WERI-Rb-1 (cell line): ENCODE measurements around the gene FIGN.

Source experiments
- DNase-seq: peaks from one replicate; pipeline ENCODE4 v3.0.0-alpha.2; 2020
- H3K27ac ChIP-seq: fragments of 250-450 bp; sonication (Bioruptor Pico); 2 replicates; pipeline ENCODE4 v1.5.1; 2020; ENCODE audit warnings: mild to moderate bottlenecking, moderate library complexity
- H3K27me3 ChIP-seq: fragments of 250-450 bp; sonication (Bioruptor Pico); 2 replicates; pipeline ENCODE4 v1.5.1; 2021; ENCODE audit warnings: mild to moderate bottlenecking, low read depth, moderate library complexity; ENCODE audit not compliant: insufficient read depth, severe bottlenecking
- H3K36me3 ChIP-seq: fragments of 250-450 bp; sonication (Bioruptor Pico); 2 replicates; pipeline ENCODE4 v1.5.1; 2020; ENCODE audit warnings: mild to moderate bottlenecking, moderate library complexity
- H3K4me3 ChIP-seq: 2 replicates; pipeline ENCODE4 v1.5.1; 2011; ENCODE audit warnings: low read depth, mild to moderate bottlenecking, control low read depth, low read length
- H3K9me3 ChIP-seq: fragments of 250-450 bp; sonication (Bioruptor Pico); 2 replicates; pipeline ENCODE4 v1.5.1; 2021; ENCODE audit warnings: mild to moderate bottlenecking, moderate library complexity; ENCODE audit not compliant: severe bottlenecking
- CTCF ChIP-seq: IDR thresholded peaks from 2 replicates; pipeline ENCODE4 v1.5.1; 2011; ENCODE audit warnings: low read depth, mild to moderate bottlenecking, control low read depth, inconsistent platforms, low read length

Gene FIGN

GRCh38 chr2:163573652-163574051 is 162.2 kb downstream of the FIGN start:
- no peaks in the 10 kb centered on the region for H3K27me3 ChIP-seq
- no peaks in the 10 kb centered on the region for H3K9me3 ChIP-seq
- no peak overlapping the region for H3K27ac ChIP-seq
- TF ChIP-seq CTCF: no peak
- H3K4me3 ChIP-seq: no peak overlapping the region
- H3K36me3 ChIP-seq: no peaks in the 10 kb centered on the region
- no peak for DNase-seq

- DNase-seq: no peak
- Histone ChIP-seq H3K36me3 (no peaks in the 10 kb centered on the region), H3K9me3 (no peaks in the 10 kb centered on the region), H3K27me3 (no peaks in the 10 kb centered on the region), H3K27ac (no peak overlapping the region), H3K4me3 (no peak overlapping the region)
- no peak for TF ChIP-seq CTCF
These were observed 163.0 kb downstream of the FIGN start for GRCh38 chr2:163572850-163573249.

- no peak for TF ChIP-seq CTCF
- no peak for DNase-seq
- Histone ChIP-seq H3K9me3 (no peaks in the 10 kb centered on the region), H3K27me3 (no peaks in the 10 kb centered on the region), H3K27ac (no peak overlapping the region), H3K36me3 (no peaks in the 10 kb centered on the region), H3K4me3 (no peak overlapping the region)
These were observed 164.2 kb downstream of the FIGN start for GRCh38 chr2:163571423-163572102.

- peak; percentile 61 for DNase-seq
- H3K4me3 ChIP-seq: no peak overlapping the region
- H3K27ac ChIP-seq: peak overlapping the region; percentile 28
- no peaks in the 10 kb centered on the region for H3K36me3 ChIP-seq
- no peaks in the 10 kb centered on the region for H3K9me3 ChIP-seq
- no peaks in the 10 kb centered on the region for H3K27me3 ChIP-seq
- no peak for TF ChIP-seq CTCF
These were observed 165.4 kb downstream of the FIGN start for GRCh38 chr2:163570391-163570790.

GRCh38 chr2:163565192-163565591 is 170.6 kb downstream of the FIGN start:
- DNase-seq: no peak
- H3K4me3 ChIP-seq: no peak overlapping the region
- no peak for TF ChIP-seq CTCF
- H3K36me3 ChIP-seq: no peaks in the 10 kb centered on the region
- H3K9me3 ChIP-seq: no peaks in the 10 kb centered on the region
- no peak overlapping the region for H3K27ac ChIP-seq
- H3K27me3 ChIP-seq: no peaks in the 10 kb centered on the region

- H3K27ac ChIP-seq: no peak overlapping the region
- no peak overlapping the region for H3K4me3 ChIP-seq
- no peaks in the 10 kb centered on the region for H3K36me3 ChIP-seq
- H3K27me3 ChIP-seq: no peaks in the 10 kb centered on the region
- no peak for DNase-seq
- no peak for TF ChIP-seq CTCF
- H3K9me3 ChIP-seq: no peaks in the 10 kb centered on the region
These were observed 171.6 kb downstream of the FIGN start for GRCh38 chr2:163564236-163564635.
